Gastrocnemius medialis (tissue), 4 donors: ENCODE measurements around the gene C6. TPM values are rescaled to one million over a fixed set of nuclear protein-coding genes. Genes with fewer than 3 reads are reported as not detected.
"Not testable (repeated sequence)": the region's sequence is repeated elsewhere in the genome, so short reads cannot be mapped to it uniquely, and the experiment has no call there.

Experiments
- ATAC-seq, 2 donors: fragments of 150-250 bp; one replicate each; pipeline ENCODE4 v1.9.1; 2016
- DNase-seq, 2 donors: peaks; one replicate each; pipeline ENCODE4 v3.0.0-alpha.2; 2019
- H3K27ac ChIP-seq, 4 donors: fragments of 200-600 bp; sonication (generic); 1 replicate in 1 of 4; 2 replicates in 3 of 4; pipeline ENCODE4 v1.5.1; 2016 to 2018; ENCODE audit warnings: mild to moderate bottlenecking in 2 of 4, moderate library complexity in 1 of 4
- H3K27me3 ChIP-seq, 3 donors: fragments of 200-600 bp; sonication (generic) in 2 of 3; 1 replicate in 1 of 3; 2 replicates in 2 of 3; pipeline versions ENCODE4 v1.5.1 to v1.6.0; 2016 to 2019; ENCODE audit warnings: mild to moderate bottlenecking in 1 of 3, moderate library complexity in 1 of 3
- H3K36me3 ChIP-seq, 2 donors: fragments of 200-600 bp; sonication (generic) in 1 of 2; one replicate each; pipeline ENCODE4 v1.5.1; 2017 to 2018
- H3K4me1 ChIP-seq, 2 donors: fragments of 200-600 bp; sonication (generic) in 1 of 2; one replicate each; pipeline ENCODE4 v1.5.1; 2016 to 2017; ENCODE audit warnings: mild to moderate bottlenecking in 2 of 2
- H3K4me3 ChIP-seq, 4 donors: fragments of 200-600 bp; sonication (generic) in 3 of 4; 1 replicate in 1 of 4; 2 replicates in 3 of 4; pipeline ENCODE4 v1.5.1; 2016 to 2019; ENCODE audit warnings: mild to moderate bottlenecking in 2 of 4
- H3K9me3 ChIP-seq, 3 donors: fragments of 200-600 bp; sonication (generic) in 2 of 3; 1 replicate in 1 of 3; 2 replicates in 2 of 3; pipeline ENCODE4 v1.5.1; 2016 to 2019
- CTCF ChIP-seq, 5 experiments: fragments of 450-650 bp in 3 of 5; fragments of 200-600 bp in 2 of 5; sonication (generic) in 2 of 5; IDR thresholded peaks in 4 of 5; conservative IDR thresholded peaks in 1 of 5; 1 replicate in 4 of 5; 2 replicates in 1 of 5; pipeline ENCODE4 v1.5.1; 2016 to 2019; ENCODE audit warnings: antibody characterized with exemption in 5 of 5, mild to moderate bottlenecking in 3 of 5, moderate library complexity in 3 of 5
- POLR2A ChIP-seq, 2 donors: fragments of 450-650 bp; IDR thresholded peaks; one replicate each; pipeline ENCODE4 v1.6.1; 2017; ENCODE audit warnings: antibody characterized with exemption in 2 of 2, mild to moderate bottlenecking in 2 of 2, moderate library complexity in 2 of 2
- in situ Hi-C, 4 donors: fragments of 200-750 bp; cut with MboI; loops; one replicate each; pipeline versions ENCODE4 v1.15.0 to v1.8.0; 2017; ENCODE audit warnings: low sequenced_read_pairs in 4 of 4
- intact Hi-C: fragments of 100-400 bp; cut with DNase I; formaldehyde crosslinking; loops from one replicate; pipeline ENCODE4 v1.15.1; 2023; ENCODE audit warnings: low total_unique reads
- total RNA-seq, 4 donors: library from RNA; depleted of rRNA; stranded (reverse); fragments of >200 nt; gene quantifications; one replicate each; pipeline versions ENCODE4 v1.1.0 to v1.2.3, GENCODE V29; 2016

C6 gene
- total RNA-seq, 4 donors from 2014 or later: 0.46 to 1.4 (median 0.97) TPM; not detected in 1

DNA sequence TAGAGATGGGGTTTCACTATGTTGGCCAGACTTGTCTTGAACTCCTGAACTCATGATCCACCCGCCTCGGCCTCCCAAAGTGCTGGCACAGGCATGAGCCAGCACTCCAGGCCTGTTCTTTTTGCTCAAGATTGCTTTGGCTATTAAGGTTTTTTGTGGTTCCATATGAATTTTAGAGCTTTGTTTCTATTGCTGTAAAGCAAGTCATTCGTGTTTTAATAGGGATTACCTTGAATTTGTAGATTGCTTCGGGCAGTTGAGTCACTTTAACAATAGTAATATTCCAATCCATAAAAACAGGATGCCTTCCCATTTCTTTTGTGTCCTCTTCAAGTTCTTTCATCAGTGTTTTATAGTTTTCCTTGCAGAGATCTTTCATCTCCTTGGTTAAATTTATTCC is 22.1 kb downstream of the C6 start:
- H3K36me3 ChIP-seq: no peaks in the 10 kb centered on the region
- no peaks in the 10 kb centered on the region for H3K27me3 ChIP-seq
- in situ Hi-C loops (no loop called here), intact Hi-C loops (loop anchor here (10.0 kb wide), 1 partner anchor 196 kb away; no protein-coding TSS in a partner anchor)
- H3K9me3 ChIP-seq: no peaks in the 10 kb centered on the region
- peaks cover 10 to 27% of the 10 kb centered on the region in 2 donors for H3K4me1 ChIP-seq
- ATAC-seq (no peak), DNase-seq (no peak)
- H3K27ac ChIP-seq: no peak overlapping the region
- H3K4me3 ChIP-seq: no peak overlapping the region
- TF ChIP-seq POLR2A (IDR thresholded peaks at IDR 0.05) (no peak), CTCF (IDR thresholded peaks at IDR 0.05 in 4 of 5, conservative IDR thresholded peaks at IDR 0.05 in 1 of 5) (no peak)

DNA sequence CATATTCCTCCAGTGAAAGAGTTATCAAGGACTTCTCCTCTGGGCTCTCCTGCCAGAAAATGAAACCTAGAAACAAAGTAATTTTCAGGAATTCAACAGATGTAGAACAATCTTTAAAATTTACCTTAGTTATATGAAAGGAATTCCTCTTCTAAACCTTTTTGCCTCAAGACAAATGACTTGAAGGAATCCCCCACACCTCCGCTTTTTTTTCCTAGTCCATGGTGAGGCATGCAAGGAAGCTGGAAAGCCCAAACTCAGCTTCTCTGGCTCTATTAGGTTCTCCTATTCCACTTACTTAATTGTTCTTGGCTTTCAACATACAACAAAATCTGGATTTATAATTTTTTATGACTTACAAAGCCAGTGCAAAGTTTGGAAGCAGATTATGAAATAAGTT is 27.2 kb downstream of the C6 start:
- Histone ChIP-seq H3K27ac (no peak overlapping the region), H3K27me3 (no peaks in the 10 kb centered on the region), H3K4me1 (no peaks in the 10 kb centered on the region), H3K4me3 (no peak overlapping the region), H3K9me3 (no peaks in the 10 kb centered on the region), H3K36me3 (no peaks in the 10 kb centered on the region)
- no peak for TF ChIP-seq POLR2A (IDR thresholded peaks at IDR 0.05)
- no peak for TF ChIP-seq CTCF (IDR thresholded peaks at IDR 0.05 in 4 of 5, conservative IDR thresholded peaks at IDR 0.05 in 1 of 5)
- ATAC-seq: no peak
- no peak for DNase-seq
- intact Hi-C loops (no loop called here), in situ Hi-C loops (no loop called here)

DNA sequence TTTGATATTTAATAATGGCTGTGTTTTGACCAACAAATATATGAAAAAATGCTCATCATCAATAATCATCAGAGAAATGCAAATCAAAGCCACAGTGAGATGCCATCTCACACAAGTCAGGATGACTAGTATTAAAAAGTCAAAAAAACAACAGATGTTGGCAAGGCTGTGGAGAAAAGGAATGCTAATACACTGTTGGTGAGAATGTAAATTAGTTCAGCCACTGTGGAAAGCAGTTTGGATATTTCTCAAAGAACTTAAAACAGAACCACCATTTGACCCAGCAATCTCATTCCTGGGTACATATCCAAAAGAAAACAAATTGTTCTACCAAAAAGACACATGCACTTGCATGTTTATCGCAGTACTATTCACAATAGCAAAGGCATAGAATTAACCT is 30.0 kb downstream of the C6 start:
- DNase-seq, H3K4me3 ChIP-seq, ATAC-seq, H3K27ac ChIP-seq, intact Hi-C loops, in situ Hi-C loops, H3K4me1 ChIP-seq, H3K36me3 ChIP-seq, H3K9me3 ChIP-seq, H3K27me3 ChIP-seq: not testable (repeated sequence)

GRCh38 chr5:41182666-41183065 is 30.7 kb downstream of the C6 start:
- H3K27ac ChIP-seq: no peak overlapping the region
- DNase-seq (no peak), ATAC-seq (no peak)
- H3K9me3 ChIP-seq: no peaks in the 10 kb centered on the region
- H3K36me3 ChIP-seq: no peaks in the 10 kb centered on the region
- intact Hi-C loops (no loop called here), in situ Hi-C loops (no loop called here)
- H3K27me3 ChIP-seq: no peaks in the 10 kb centered on the region
- H3K4me3 ChIP-seq: no peak overlapping the region
- no peaks in the 10 kb centered on the region for H3K4me1 ChIP-seq
- no peak for TF ChIP-seq CTCF (IDR thresholded peaks at IDR 0.05 in 4 of 5, conservative IDR thresholded peaks at IDR 0.05 in 1 of 5)

- no peaks in the 10 kb centered on the region for H3K27me3 ChIP-seq
- ATAC-seq (peak in 1 of 2 donors; percentile 62), DNase-seq (no peak)
- H3K9me3 ChIP-seq: no peaks in the 10 kb centered on the region
- intact Hi-C loops (no loop called here), in situ Hi-C loops (no loop called here)
- peak overlapping the region in 1 of 4 donors; percentile 15 for H3K27ac ChIP-seq
- TF ChIP-seq POLR2A (IDR thresholded peaks at IDR 0.05) (no peak), CTCF (IDR thresholded peaks at IDR 0.05 in 4 of 5, conservative IDR thresholded peaks at IDR 0.05 in 1 of 5) (no peak)
- H3K4me1 ChIP-seq: no peaks in the 10 kb centered on the region
- H3K4me3 ChIP-seq: no peak overlapping the region
- no peaks in the 10 kb centered on the region for H3K36me3 ChIP-seq
Observed at GRCh38 chr5:41181691-41182564, 31.4 kb downstream of the C6 start.
